Esophagus squamous epithelium (tissue), 5 donors: ENCODE data around the gene ENOX1. TPM values are rescaled to one million over a fixed set of nuclear protein-coding genes. Genes with fewer than 3 reads are reported as not detected.

Experiments
- DNase-seq: peaks from one replicate; lab custom pipeline; 2025; lab: John Stamatoyannopoulos, UW
- H3K27ac ChIP-seq, 4 donors: fragments of 200-600 bp; sonication (generic); one replicate each; pipeline ENCODE4 v1.5.1; 2016 to 2019; ENCODE audit warnings: mild to moderate bottlenecking in 1 of 4
- H3K27me3 ChIP-seq, 4 donors: fragments of 200-600 bp; sonication (generic); 1 replicate in 3 of 4; 2 replicates in 1 of 4; pipeline versions ENCODE4 v1.5.1 to v1.6.0; 2017 to 2021; ENCODE audit warnings: antibody characterized with exemption in 1 of 4
- H3K36me3 ChIP-seq, 3 donors: fragments of 200-600 bp; sonication (generic); one replicate each; pipeline ENCODE4 v1.5.1; 2016 to 2019
- H3K4me1 ChIP-seq, 3 donors: fragments of 200-600 bp; sonication (generic); one replicate each; pipeline ENCODE4 v1.5.1; 2017 to 2019
- H3K4me3 ChIP-seq, 4 donors: fragments of 200-600 bp; sonication (generic); 1 replicate in 3 of 4; 2 replicates in 1 of 4; pipeline ENCODE4 v1.5.1; 2016 to 2019; ENCODE audit warnings: mild to moderate bottlenecking in 2 of 4, moderate library complexity in 1 of 4
- H3K9me3 ChIP-seq, 3 donors: fragments of 200-600 bp; sonication (generic); one replicate each; pipeline ENCODE4 v1.5.1; 2016 to 2019
- POLR2A ChIP-seq, 4 donors: fragments of 450-650 bp; IDR thresholded peaks; one replicate each; pipeline ENCODE4 v1.6.1; 2017; ENCODE audit warnings: antibody characterized with exemption in 4 of 4, mild to moderate bottlenecking in 4 of 4, moderate library complexity in 3 of 4
- WGBS, 2 donors: methylation state at CpG; one replicate each; pipeline ENCODE4 v1.1.5; 2018; 5-methylcytosine and 5-hydroxymethylcytosine counted together
- intact Hi-C: fragments of 100-400 bp; cut with DNase I; formaldehyde crosslinking; loops from one replicate; pipeline ENCODE4 v1.15.0; 2022
- total RNA-seq, 4 donors: library from RNA; depleted of rRNA; stranded (reverse); fragments of >200 nt; gene quantifications; one replicate each; pipeline ENCODE4 v1.1.0, GENCODE V29; 2016
- TF ChIP-seq, protein P1 (sequence below), 6 experiments: fragments of 450-650 bp in 4 of 6; fragments of 200-600 bp in 2 of 6; sonication (generic) in 2 of 6; IDR thresholded peaks; one replicate each; pipeline ENCODE4 v1.5.1; 2016 to 2019; ENCODE audit warnings: antibody characterized with exemption in 6 of 6, mild to moderate bottlenecking in 4 of 6, moderate library complexity in 4 of 6
- donor health status: DM: yes; HTN: yes; CAD: no.

Gene ENOX1
- total RNA-seq, 4 donors from 2014 or later, result 0.48 to 0.76 TPM; not detected in 2

DNA sequence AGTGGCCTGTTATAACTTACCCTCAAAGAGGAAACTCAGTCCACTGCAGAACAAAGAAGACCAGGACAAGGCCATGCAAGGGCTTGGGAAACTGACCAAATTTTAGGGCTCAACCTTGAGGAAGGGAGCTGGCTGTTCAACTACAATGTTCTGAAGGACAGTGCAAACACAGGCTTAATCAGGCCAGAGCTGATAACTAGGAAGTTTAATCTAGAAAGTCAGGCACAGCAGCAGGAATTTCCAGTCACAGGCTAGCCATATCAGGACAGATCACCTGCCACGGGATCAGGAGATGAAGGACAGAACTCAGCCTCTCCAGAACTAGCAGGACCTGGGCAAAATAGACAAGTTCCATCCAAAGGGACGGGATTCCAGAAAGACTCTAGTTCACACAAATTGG lies 89.4 kb downstream of the ENOX1 start:
- no peak for TF ChIP-seq POLR2A (IDR thresholded peaks at IDR 0.05)
- TF ChIP-seq, protein P1, sequence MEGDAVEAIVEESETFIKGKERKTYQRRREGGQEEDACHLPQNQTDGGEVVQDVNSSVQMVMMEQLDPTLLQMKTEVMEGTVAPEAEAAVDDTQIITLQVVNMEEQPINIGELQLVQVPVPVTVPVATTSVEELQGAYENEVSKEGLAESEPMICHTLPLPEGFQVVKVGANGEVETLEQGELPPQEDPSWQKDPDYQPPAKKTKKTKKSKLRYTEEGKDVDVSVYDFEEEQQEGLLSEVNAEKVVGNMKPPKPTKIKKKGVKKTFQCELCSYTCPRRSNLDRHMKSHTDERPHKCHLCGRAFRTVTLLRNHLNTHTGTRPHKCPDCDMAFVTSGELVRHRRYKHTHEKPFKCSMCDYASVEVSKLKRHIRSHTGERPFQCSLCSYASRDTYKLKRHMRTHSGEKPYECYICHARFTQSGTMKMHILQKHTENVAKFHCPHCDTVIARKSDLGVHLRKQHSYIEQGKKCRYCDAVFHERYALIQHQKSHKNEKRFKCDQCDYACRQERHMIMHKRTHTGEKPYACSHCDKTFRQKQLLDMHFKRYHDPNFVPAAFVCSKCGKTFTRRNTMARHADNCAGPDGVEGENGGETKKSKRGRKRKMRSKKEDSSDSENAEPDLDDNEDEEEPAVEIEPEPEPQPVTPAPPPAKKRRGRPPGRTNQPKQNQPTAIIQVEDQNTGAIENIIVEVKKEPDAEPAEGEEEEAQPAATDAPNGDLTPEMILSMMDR (IDR thresholded peaks at IDR 0.05), result no peak
- Histone ChIP-seq H3K27ac (no peak overlapping the region), H3K36me3 (no peaks in the 10 kb centered on the region), H3K27me3 (no peaks in the 10 kb centered on the region), H3K4me3 (no peak overlapping the region), H3K9me3 (no peaks in the 10 kb centered on the region), H3K4me1 (peaks cover 0 to 9% (median 0%) of the 10 kb centered on the region in 3 donors)
- intact Hi-C loops, result no loop called here
- DNase-seq, result no peak
- WGBS, 2 donors, result 64 to 83% methylated on average over 2 of the region's 2 CpGs

DNA sequence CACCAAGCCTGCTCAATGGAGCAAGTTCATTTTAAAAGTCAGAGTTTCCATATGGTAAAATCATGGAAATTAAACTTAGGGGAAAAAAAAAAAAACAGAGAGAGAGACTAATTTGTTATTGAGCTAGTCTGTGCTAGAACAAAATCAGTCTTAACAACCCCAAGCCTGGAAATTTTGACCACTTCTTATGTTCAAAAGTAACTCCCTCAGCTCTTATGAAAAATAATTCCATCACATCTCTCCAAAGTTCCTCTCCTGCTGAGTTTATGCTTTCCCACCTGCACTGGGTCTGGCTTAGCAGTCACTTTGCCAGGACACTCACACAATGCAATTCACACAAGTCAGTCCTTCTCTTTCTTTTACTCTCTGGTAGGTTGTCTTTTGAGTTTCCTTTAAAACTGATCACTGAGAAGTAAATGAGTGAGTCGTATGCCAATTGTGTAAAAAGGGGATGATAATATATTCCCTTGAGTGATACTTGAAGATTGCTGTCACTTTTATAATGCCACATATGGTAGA lies 92.6 kb downstream of the ENOX1 start:
- DNase-seq, result no peak
- intact Hi-C loops, result no loop called here
- 54 to 73% methylated on average over 1 of the region's 1 CpG for WGBS, 2 donors

DNA sequence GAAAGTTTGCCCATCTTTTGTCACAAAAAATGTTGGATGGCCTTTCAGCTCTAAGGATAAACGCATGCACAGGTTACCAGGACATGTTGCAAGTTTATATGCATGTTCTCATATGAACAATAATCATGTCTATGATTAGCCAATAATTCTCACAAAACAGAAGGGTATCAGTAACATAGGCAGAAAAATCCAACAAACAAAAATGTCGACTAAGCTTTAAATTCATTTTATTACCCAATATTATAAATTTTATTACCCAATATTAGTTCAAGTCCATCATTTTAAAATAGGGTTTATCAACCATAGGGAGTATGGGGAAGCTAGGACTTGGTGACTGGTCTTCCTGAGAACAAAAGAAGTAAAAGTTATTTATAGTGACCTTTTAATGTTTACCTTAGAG lies 93.1 kb downstream of the ENOX1 start:
- intact Hi-C loops, result no loop called here
- WGBS, 2 donors, result 61 to 86% methylated on average over 2 of the region's 2 CpGs
- H3K4me3 ChIP-seq, result no peak overlapping the region

More for the DNA sequence above, 92.6 kb downstream of the ENOX1 start:
- Histone ChIP-seq H3K9me3 (no peaks in the 10 kb centered on the region), H3K27me3 (no peaks in the 10 kb centered on the region), H3K36me3 (no peaks in the 10 kb centered on the region), H3K4me3 (no peak overlapping the region), H3K4me1 (peaks cover 0 to 8% (median 0%) of the 10 kb centered on the region in 3 donors), H3K27ac (no peak overlapping the region)
- no peak for TF ChIP-seq POLR2A (IDR thresholded peaks at IDR 0.05)
- TF ChIP-seq, protein P1 (IDR thresholded peaks at IDR 0.05), result no peak

DNA sequence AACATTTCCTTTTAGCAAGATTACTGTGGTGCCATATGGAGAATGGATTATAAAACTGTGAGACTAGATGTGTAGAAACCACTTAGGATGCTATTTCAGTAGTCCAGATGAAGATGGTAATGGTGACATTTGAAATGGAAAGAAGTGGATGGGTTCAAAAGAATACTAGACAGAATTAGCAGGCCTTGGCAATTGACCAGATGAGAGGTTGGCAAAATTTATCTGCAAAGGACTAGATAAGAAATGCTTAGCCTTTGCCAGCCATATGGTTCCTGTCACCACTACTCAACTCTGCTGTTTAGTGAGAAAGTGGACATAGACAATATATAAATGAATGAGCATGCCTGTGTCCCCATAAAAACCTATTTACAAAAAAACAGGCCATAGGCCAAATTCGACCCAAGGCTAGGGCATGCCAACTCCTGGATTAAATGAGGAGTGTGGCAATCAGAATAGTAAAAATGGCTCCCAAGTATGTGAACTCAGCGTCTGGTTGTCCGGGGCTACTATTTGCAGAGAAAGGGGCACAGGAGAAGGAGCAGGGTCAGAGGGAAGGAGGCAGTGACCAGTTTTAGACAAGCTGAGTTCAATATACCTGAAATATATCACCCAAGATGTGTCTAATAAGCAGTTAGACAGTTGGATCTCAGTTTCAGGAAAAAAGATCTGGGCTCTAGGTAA lies 98.4 kb downstream of the ENOX1 start:
- Histone ChIP-seq H3K27me3 (no peaks in the 10 kb centered on the region), H3K36me3 (no peaks in the 10 kb centered on the region), H3K9me3 (no peaks in the 10 kb centered on the region), H3K27ac (no peak overlapping the region), H3K4me3 (no peak overlapping the region), H3K4me1 (peaks cover 0 to 7% (median 0%) of the 10 kb centered on the region in 3 donors)
- no peak for DNase-seq
- WGBS, 2 donors, result 76 to 82% methylated on average over 3 of the region's 3 CpGs
- intact Hi-C loops, result no loop called here
- no peak for TF ChIP-seq POLR2A (IDR thresholded peaks at IDR 0.05)
- TF ChIP-seq, protein P1 (IDR thresholded peaks at IDR 0.05), result no peak

More for the DNA sequence above, 93.1 kb downstream of the ENOX1 start:
- Histone ChIP-seq H3K9me3 (no peaks in the 10 kb centered on the region), H3K27ac (no peak overlapping the region), H3K27me3 (no peaks in the 10 kb centered on the region), H3K36me3 (no peaks in the 10 kb centered on the region), H3K4me1 (peaks cover 0 to 2% (median 0%) of the 10 kb centered on the region in 3 donors)
- no peak for TF ChIP-seq POLR2A (IDR thresholded peaks at IDR 0.05)
- TF ChIP-seq, protein P1 (IDR thresholded peaks at IDR 0.05), result no peak
- DNase-seq, result no peak

- Histone ChIP-seq H3K4me3 (no peak overlapping the region), H3K4me1 (peaks cover 0 to 7% (median 0%) of the 10 kb centered on the region in 3 donors), H3K27me3 (no peaks in the 10 kb centered on the region), H3K27ac (no peak overlapping the region), H3K36me3 (no peaks in the 10 kb centered on the region), H3K9me3 (no peaks in the 10 kb centered on the region)
- TF ChIP-seq POLR2A (IDR thresholded peaks at IDR 0.05), result no peak
- TF ChIP-seq, protein P1 (IDR thresholded peaks at IDR 0.05), result no peak
- intact Hi-C loops, result no loop called here
- WGBS, 2 donors, result 71 to 72% methylated on average over 4 of the region's 4 CpGs
- no peak for DNase-seq
Observed at GRCh38 chr13:43687038-43687437, 99.7 kb downstream of the ENOX1 start.
